Endothelial cell of umbilical vein (primary cell): ENCODE data around the gene COL6A2. TPM values are rescaled to one million over a fixed set of nuclear protein-coding genes. Genes with fewer than 3 reads are reported as not detected.

Experiments used
- BruUV-seq: library from RNA; stranded (reverse); fragments of 400-500 nt; replicated peaks from 2 replicates; lab custom pipeline; 2021; lab: Mats Ljungman, UMichigan
- CTCF ChIA-PET: fragments of 300-600, 350-600 bp; sonication (Branson Sonifier 250); formaldehyde crosslinking; loops from one replicate; lab custom pipeline; 2021; ENCODE audit warnings: antibody characterized with exemption, inconsistent platforms; lab: Charles Lee
- POLR2A ChIA-PET: fragments of 300-600, 350-600 bp; sonication (Branson Sonifier 250); formaldehyde crosslinking; loops from one replicate; lab custom pipeline; 2021; ENCODE audit warnings: antibody characterized with exemption, inconsistent platforms; lab: Charles Lee
- DNase-seq: peaks from one replicate; pipeline ENCODE4 v3.0.0-alpha.2; 2011; ENCODE audit warnings: low read depth, low spot score
- FAIRE-seq: peaks from 2 replicates; lab custom pipeline; 2011; peaks lifted over from hg19 to GRCh38; lab: Jason Lieb, UNC
- H2AFZ ChIP-seq: 2 replicates; pipeline ENCODE4 v1.6.0; 2012; ENCODE audit warnings: low read depth, low read length, control low read depth, inconsistent platforms
- H3K27ac ChIP-seq: 2 replicates; pipeline ENCODE4 v1.5.1; 2011; ENCODE audit warnings: low read depth, mild to moderate bottlenecking, control low read depth, low read length, moderate library complexity; ENCODE audit not compliant: insufficient read depth
- H3K27me3 ChIP-seq, 2 experiments: 2 replicates each; pipeline versions ENCODE4 v1.6.0 to v1.6.1; 2011; ENCODE audit warnings: low read length in 2 of 2, mixed read lengths in 1 of 2; ENCODE audit not compliant: control insufficient read depth in 2 of 2, insufficient read depth in 2 of 2
- H3K36me3 ChIP-seq, 2 experiments: 2 replicates in 1 of 2; 3 replicates in 1 of 2; pipeline ENCODE4 v1.5.1; 2011; ENCODE audit warnings: low read length in 2 of 2, mild to moderate bottlenecking in 1 of 2, moderate library complexity in 1 of 2; ENCODE audit not compliant: control insufficient read depth in 2 of 2, insufficient read depth in 2 of 2; ENCODE audit errors: extremely low read depth in 1 of 2
- H3K4me1 ChIP-seq: 3 replicates; pipeline ENCODE4 v1.5.1; 2011; ENCODE audit warnings: mild to moderate bottlenecking, low read length; ENCODE audit not compliant: control insufficient read depth, insufficient read depth; ENCODE audit errors: extremely low read depth
- H3K4me2 ChIP-seq: 2 replicates; pipeline ENCODE4 v1.6.1; 2011; ENCODE audit warnings: low read length, control low read depth, mixed read lengths; ENCODE audit not compliant: insufficient read depth
- H3K4me3 ChIP-seq, 3 experiments: fragments of 200-600 bp in 1 of 3; sonication (generic), shearing (Covaris generic) in 1 of 3; replicated peaks in 1 of 3; 2 replicates each; pipeline ENCODE4 v1.5.1; 2011 to 2016; ENCODE audit warnings: control low read depth in 3 of 3, low read length in 3 of 3, mild to moderate bottlenecking in 2 of 3, inconsistent platforms in 1 of 3, low read depth in 1 of 3, moderate library complexity in 1 of 3; ENCODE audit not compliant: insufficient read depth in 1 of 3
- H3K79me2 ChIP-seq: 2 replicates; pipeline ENCODE4 v1.6.0; 2012; ENCODE audit warnings: low read length, inconsistent platforms; ENCODE audit not compliant: control insufficient read depth, insufficient read depth
- H3K9ac ChIP-seq: replicated peaks from 2 replicates; pipeline ENCODE3; 2011; ENCODE audit warnings: low read length, control low read depth; ENCODE audit not compliant: insufficient read depth; ENCODE audit errors: extremely low read depth
- H3K9me1 ChIP-seq: replicated peaks from 3 replicates; pipeline ENCODE4 v1.6.0; 2011; ENCODE audit warnings: mild to moderate bottlenecking, low read length; ENCODE audit not compliant: control insufficient read depth, insufficient read depth; ENCODE audit errors: extremely low read depth
- H3K9me3 ChIP-seq: replicated peaks from 2 replicates; pipeline ENCODE4 v1.5.1; 2012; ENCODE audit warnings: low read length, inconsistent platforms; ENCODE audit not compliant: control insufficient read depth, insufficient read depth
- H4K20me1 ChIP-seq: replicated peaks from 2 replicates; pipeline ENCODE3; 2011; ENCODE audit warnings: mild to moderate bottlenecking, low read length; ENCODE audit not compliant: control insufficient read depth, insufficient read depth; ENCODE audit errors: extremely low read depth
- EZH2 ChIP-seq: IDR thresholded peaks from 2 replicates; pipeline ENCODE4 v1.6.1; 2012; ENCODE audit warnings: borderline replicate concordance, low read depth, mild to moderate bottlenecking, moderate library complexity, low read length, inconsistent platforms; ENCODE audit not compliant: severe bottlenecking
- FOS ChIP-seq: IDR thresholded peaks from 2 replicates; pipeline ENCODE4 v1.6.1; 2011; ENCODE audit warnings: mild to moderate bottlenecking, low read length, moderate library complexity, borderline replicate concordance; ENCODE audit not compliant: insufficient read depth
- GATA2 ChIP-seq: IDR thresholded peaks from 2 replicates; pipeline ENCODE4 v1.7.0; 2011; ENCODE audit warnings: low read depth, mild to moderate bottlenecking, moderate library complexity, mixed read lengths, low read length; ENCODE audit not compliant: insufficient read length, insufficient read depth
- JUN ChIP-seq: IDR thresholded peaks from 2 replicates; pipeline ENCODE4 v1.6.1; 2011; ENCODE audit warnings: borderline replicate concordance, low read depth; ENCODE audit not compliant: insufficient read length, insufficient read depth
- MYC ChIP-seq: IDR thresholded peaks from one replicate; pipeline ENCODE4 v1.6.1; 2011; ENCODE audit warnings: mild to moderate bottlenecking, low read depth, low read length
- POLR2A ChIP-seq: IDR thresholded peaks from 2 replicates; pipeline ENCODE4 v1.6.1; 2012; ENCODE audit warnings: low read depth, mild to moderate bottlenecking, control low read depth, low read length
- POLR2AphosphoS5 ChIP-seq: IDR thresholded peaks from 2 replicates; pipeline ENCODE4 v1.6.1; 2012; ENCODE audit warnings: low read depth, mild to moderate bottlenecking, control low read depth, low read length, moderate library complexity; ENCODE audit not compliant: insufficient read depth
- dilution Hi-C: fragments of 300-500 bp; cut with MboI; formaldehyde crosslinking; loops from one replicate; pipeline ENCODE4 v1.15.0; 2019; ENCODE audit warnings: low sequenced_read_pairs; ENCODE audit not compliant: extremely low pct_ligation_motif_present
- intact Hi-C: fragments of 100-400 bp; cut with micrococcal nuclease; formaldehyde crosslinking; loops from one replicate; pipeline ENCODE4 v1.10.0; 2022
- polyA plus RNA-seq, 4 experiments: library from polyadenylated mRNA; depleted of rRNA in 3 of 4; stranded (reverse) in 3 of 4; unstranded in 1 of 4; fragments of >200 nt; gene quantifications; 2 replicates each; pipeline versions ENCODE4 v1.2.1 to v1.2.3, GENCODE V29; 2011 to 2012; ENCODE audit warnings: missing spikeins in 1 of 4
- total RNA-seq: library from RNA; stranded (reverse); gene quantifications from 2 replicates; pipeline ENCODE4 v1.2.3, GENCODE V29; 2021
- TF ChIP-seq, protein P1 (sequence below), 2 donors: IDR thresholded peaks; 1 replicate in 1 of 2; 2 replicates in 1 of 2; pipeline ENCODE4 v1.5.1; 2011; ENCODE audit warnings: low read length in 2 of 2, mild to moderate bottlenecking in 2 of 2, moderate library complexity in 2 of 2, control low read depth in 1 of 2, inconsistent platforms in 1 of 2, low read depth in 1 of 2; ENCODE audit not compliant: insufficient read depth in 1 of 2; ENCODE audit errors: extremely low read depth in 1 of 2
- TF ChIP-seq, protein P2 (sequence below): IDR thresholded peaks from 2 replicates; pipeline ENCODE4 v1.6.1; 2011; ENCODE audit not compliant: insufficient read depth, insufficient read length

COL6A2 gene
- total and polyA plus RNA-seq, 2 donors (not counting 3 experiments of a cell fraction or from before 2014, with no cell fraction given), result 3.4 to 6.1 TPM

DNA sequence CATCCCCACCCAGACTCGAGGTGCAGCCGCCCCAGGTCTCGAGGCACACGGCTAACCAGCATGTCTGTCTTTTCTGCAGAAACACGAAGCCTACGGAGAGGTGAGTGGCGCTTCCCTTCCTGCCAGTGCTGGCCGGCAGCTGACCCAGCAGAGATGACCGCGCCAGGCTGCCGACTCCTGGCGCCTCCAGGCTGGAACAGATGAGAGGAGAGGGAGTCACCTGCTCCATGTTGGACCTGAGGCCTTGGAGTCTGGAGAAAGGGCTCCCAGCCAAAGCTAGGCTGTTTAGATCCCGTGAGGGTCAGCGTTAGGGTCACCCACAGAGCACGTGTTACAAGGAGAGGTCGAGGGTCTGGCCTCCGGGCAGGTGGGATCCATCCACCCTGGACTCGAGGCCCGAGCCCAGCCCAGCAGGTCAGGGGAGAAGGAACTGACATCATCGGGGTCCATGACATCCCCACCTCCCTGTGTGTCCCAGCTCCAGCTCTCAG, 14.9 kb downstream of the COL6A2 start:
- DNase-seq, result no peak
- Histone ChIP-seq H3K27ac (no peak overlapping the region), H3K4me3 (no peak overlapping the region), H3K27me3 (no peaks in the 10 kb centered on the region), H3K9me1 (no peaks in the 10 kb centered on the region), H3K4me1 (no peaks in the 10 kb centered on the region), H2AFZ (no peak overlapping the region), H3K36me3 (no peaks in the 10 kb centered on the region), H4K20me1 (no peaks in the 10 kb centered on the region), H3K79me2 (no peaks in the 10 kb centered on the region), H3K9ac (no peak overlapping the region), H3K4me2 (no peak overlapping the region), H3K9me3 (no peaks in the 10 kb centered on the region)
- CTCF ChIA-PET, result interaction anchor here (1.2 kb wide), 1 partner anchor 31 kb away, joined by 4 read pairs; no protein-coding TSS in a partner anchor
- intact Hi-C loops, result no loop called here
- TF ChIP-seq EZH2 (no peak), POLR2AphosphoS5 (no peak), POLR2A (no peak), JUN (no peak), MYC (no peak), GATA2 (no peak), FOS (no peak)
- TF ChIP-seq, protein P1, sequence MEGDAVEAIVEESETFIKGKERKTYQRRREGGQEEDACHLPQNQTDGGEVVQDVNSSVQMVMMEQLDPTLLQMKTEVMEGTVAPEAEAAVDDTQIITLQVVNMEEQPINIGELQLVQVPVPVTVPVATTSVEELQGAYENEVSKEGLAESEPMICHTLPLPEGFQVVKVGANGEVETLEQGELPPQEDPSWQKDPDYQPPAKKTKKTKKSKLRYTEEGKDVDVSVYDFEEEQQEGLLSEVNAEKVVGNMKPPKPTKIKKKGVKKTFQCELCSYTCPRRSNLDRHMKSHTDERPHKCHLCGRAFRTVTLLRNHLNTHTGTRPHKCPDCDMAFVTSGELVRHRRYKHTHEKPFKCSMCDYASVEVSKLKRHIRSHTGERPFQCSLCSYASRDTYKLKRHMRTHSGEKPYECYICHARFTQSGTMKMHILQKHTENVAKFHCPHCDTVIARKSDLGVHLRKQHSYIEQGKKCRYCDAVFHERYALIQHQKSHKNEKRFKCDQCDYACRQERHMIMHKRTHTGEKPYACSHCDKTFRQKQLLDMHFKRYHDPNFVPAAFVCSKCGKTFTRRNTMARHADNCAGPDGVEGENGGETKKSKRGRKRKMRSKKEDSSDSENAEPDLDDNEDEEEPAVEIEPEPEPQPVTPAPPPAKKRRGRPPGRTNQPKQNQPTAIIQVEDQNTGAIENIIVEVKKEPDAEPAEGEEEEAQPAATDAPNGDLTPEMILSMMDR (IDR thresholded peaks at IDR 0.05; ENCODE audit: extremely low read depth in 1 of 2, insufficient read depth in 1 of 2, low read depth in 1 of 2, low read length in 2 of 2), result no peak
- TF ChIP-seq, protein P2, sequence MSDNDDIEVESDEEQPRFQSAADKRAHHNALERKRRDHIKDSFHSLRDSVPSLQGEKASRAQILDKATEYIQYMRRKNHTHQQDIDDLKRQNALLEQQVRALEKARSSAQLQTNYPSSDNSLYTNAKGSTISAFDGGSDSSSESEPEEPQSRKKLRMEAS, result no peak
- no TSS peak for BruUV-seq
- POLR2A ChIA-PET, result no interaction called here
- no peak for FAIRE-seq
- dilution Hi-C loops, result no loop called here
